Endothelial cell of coronary artery (primary cell): ENCODE measurements around the gene RAB14. TPM values are rescaled to one million over a fixed set of nuclear protein-coding genes. Genes with fewer than 3 reads are reported as not detected.

Source experiments
- total RNA-seq: library from RNA; depleted of rRNA; stranded (reverse); fragments of >200 nt; gene quantifications from 2 replicates; pipeline ENCODE4 v1.2.3, GENCODE V29; 2014

The RAB14 gene
- 25.4 and 34.2 TPM in 2 replicates for total RNA-seq

GRCh38 chr9:121201738-121202533, at the start of gene RAB14:
RAB14 (minus strand) TSS chr9:121201869; CDS start chr9:121193412, 8,457 bp downstream.

Other genes starting within 250 kb of the RAB14 start
- gene C5, start 151.6 kb downstream of the RAB14 start, total RNA-seq = 1.6 and 1.7 TPM in 2 replicates
- 6.3 and 10.5 TPM in 2 replicates for gene CNTRL, start 126.9 kb downstream of the RAB14 start, total RNA-seq
- 366 and 382 TPM in 2 replicates for gene GSN, start 66.3 kb upstream of the RAB14 start, total RNA-seq
- 175 and 228 TPM in 2 replicates for gene STOM, start 168.4 kb upstream of the RAB14 start, total RNA-seq